GM21825 (cell line): ENCODE data around the gene FNIP1.
"Not testable (repeated sequence)": the region's sequence is repeated elsewhere in the genome, so short reads cannot be mapped to it uniquely, and the experiment has no call there.

Experiments
- ATAC-seq: cut with Tn5 transposase; IDR thresholded peaks from one replicate; pipeline ENCODE4 v1.9.1; 2021; ENCODE audit warnings: mild to moderate bottlenecking, moderate library complexity; ENCODE audit not compliant: unreplicated experiment

Gene FNIP1

DNA sequence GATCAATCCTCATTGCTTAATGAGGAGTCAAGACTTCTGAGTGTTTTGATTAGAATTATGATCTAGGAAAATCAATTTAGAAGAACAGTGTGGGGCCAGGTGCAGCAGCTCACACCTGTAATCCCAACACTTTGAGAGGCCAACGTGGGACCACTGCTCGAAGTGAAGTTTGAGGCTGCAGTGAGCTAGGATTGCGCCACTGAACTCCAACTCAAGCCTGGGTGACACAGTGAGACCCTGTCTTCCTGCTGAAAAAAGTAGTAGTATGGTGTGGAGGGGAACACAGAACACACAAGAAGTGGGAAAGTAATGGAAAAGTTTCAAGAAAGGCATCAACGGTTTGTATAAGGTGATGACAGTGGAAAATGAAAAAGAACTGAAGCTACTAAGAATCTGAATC, 9.1 kb downstream of the FNIP1 start:
- no peak for ATAC-seq

GRCh38 chr5:131786900-131787692, 9.7 kb downstream of the FNIP1 start:
- ATAC-seq, result no peak

DNA sequence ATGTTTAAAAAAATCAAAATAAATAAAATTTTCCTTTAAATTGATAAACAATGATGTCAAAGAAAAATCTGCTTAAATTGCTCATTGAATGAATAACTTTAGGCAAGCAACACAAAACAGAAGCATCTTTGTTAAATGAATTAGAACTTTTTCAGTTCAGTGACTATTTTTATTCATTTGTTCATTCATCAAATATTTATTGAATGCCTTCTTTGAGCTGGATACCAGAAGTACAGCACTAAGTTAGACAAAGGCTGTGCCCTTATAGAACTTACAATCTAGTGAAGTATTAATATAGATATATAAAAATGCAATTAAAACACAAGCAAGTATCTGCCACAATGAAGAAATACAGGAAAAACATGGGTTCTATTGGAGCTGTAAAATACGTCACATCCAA, 10.8 kb downstream of the FNIP1 start:
- no peak for ATAC-seq

- ATAC-seq, result no peak
These were observed 12.9 kb downstream of the FNIP1 start for GRCh38 chr5:131783874-131784273.

GRCh38 chr5:131783357-131783756, 13.5 kb downstream of the FNIP1 start:
- no peak for ATAC-seq

DNA sequence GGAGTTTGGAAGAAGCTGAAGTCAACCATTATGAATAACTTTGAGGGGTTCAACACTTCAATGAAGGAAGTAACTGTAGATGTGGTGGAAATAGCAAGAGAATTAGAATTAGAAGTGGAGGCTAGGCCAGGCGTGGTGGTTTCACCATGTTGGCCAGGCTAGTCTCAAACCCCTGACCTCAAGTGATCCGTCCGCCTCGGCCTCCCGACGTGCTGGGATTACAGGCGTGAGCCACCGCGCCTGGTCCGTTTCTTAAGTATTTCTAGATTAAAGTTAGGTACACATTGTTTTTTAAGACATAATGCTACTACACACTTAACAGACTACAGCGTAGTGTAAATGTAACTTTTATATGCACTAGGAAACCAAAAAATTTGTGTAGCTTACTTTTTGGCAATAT, 14.1 kb downstream of the FNIP1 start:
- ATAC-seq, result no peak

- not testable (repeated sequence) for ATAC-seq
These were observed 18.7 kb downstream of the FNIP1 start for GRCh38 chr5:131778141-131778540.

GRCh38 chr5:131776450-131776849, 20.4 kb downstream of the FNIP1 start:
- ATAC-seq, result no peak

DNA sequence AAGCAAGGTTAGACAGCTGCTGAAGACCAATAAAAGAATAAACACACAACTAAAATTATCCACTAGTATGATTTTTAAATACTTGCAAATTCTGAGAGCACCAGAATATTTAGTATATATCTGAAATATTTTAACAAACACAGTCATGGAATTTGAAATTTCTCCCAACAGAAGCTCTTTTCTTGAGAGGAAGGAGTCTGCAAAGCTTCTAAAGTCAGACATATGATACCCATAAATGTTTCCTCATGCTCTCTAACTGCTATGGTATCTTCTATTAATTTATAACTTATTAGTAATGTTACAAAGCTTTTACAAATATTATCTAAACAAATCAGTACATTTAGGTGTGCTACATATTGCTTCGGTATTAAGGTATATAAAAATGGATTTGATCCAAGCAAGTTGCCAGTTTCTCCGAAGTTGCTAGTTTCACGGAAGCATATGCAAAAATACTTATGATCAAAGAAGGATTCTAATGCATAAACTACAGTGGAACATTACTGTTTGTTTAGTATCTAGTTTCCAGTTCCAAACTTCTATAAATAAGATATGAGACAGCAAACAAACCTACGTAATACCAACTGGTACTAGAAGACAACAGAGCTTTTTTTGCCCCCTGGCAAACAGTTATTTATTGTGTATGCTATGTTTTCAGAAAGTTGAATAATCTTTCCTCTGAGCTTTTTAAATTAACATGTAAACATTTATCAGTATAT, 22.0 kb downstream of the FNIP1 start:
- no peak for ATAC-seq

DNA sequence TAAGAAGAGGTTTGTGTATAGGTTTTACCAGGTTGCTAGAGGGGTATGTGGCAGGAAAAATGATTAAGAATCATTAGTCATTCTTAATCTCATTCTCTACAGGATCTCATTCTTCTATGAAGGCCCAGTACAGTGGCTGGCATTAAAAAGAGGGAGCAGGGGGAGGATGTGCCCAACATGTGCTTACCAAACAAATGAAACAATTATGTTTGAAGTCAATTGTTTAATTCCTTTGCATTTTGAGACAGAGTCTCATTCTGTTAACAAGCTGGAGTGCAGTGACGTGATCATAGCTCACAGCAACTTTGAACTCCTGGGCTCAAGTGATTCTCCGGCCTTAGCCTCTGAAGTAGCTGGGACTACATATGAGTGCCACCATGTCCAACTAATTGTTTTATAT, 23.0 kb downstream of the FNIP1 start:
- no peak for ATAC-seq

DNA sequence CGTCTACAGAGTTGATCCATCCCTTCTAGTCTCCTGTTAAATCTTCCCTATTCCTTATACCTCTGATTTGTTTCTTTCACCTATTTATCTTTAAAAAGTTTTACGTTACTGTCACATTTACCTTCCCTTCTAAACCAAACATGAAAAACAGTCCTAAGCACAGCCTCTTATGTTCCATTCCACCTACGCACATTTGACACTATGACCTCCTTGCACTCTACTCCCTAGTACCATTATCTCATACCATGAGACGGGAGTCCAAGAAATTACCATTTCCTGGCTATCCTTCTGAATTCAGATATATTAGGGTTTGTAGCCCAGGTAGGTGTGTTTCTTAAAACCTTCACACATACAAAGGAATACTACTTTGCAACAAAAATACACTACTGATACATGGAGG, 25.1 kb downstream of the FNIP1 start:
- ATAC-seq, result no peak

- no peak for ATAC-seq
These were observed 26.9 kb downstream of the FNIP1 start for GRCh38 chr5:131769961-131770360.

DNA sequence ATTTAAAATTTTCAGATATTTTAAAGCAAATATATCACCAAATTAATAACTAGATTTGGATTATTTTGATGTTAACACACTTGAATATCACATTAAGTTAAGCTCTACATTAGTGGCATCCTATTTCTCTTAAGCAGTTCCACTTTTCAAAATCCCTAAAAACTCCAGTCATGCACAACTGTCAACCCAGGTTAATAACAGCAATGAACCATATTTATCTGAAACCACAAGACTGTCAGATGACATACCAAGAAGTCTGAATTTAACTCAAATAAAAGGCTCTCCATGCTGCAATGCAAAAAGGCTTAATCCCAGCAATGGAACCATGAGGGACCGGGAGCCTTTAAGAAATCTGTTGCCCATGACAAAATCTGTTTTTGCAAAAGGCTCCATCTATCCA, 27.5 kb downstream of the FNIP1 start:
- no peak for ATAC-seq

GRCh38 chr5:131767891-131768290, 28.9 kb downstream of the FNIP1 start:
- no peak for ATAC-seq

DNA sequence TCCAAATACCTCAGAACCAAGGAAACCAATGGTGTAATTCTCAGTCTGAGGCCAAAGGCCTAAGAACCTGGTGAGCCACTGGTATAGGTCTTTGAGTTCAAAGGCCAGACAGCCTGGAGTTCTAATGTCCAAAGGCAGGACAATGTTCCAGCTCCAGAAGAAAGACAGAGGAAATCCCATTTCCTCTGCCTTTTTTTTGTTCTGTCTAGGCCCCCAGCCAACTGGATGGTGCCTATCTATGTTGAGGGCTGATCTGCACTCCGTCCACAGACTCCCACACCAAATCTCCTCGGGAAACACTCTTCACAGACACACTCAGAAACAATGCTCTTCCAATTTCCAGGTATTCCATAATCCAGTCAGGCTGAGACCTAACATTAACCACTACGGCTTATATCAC, 30.1 kb downstream of the FNIP1 start:
- no peak for ATAC-seq

DNA sequence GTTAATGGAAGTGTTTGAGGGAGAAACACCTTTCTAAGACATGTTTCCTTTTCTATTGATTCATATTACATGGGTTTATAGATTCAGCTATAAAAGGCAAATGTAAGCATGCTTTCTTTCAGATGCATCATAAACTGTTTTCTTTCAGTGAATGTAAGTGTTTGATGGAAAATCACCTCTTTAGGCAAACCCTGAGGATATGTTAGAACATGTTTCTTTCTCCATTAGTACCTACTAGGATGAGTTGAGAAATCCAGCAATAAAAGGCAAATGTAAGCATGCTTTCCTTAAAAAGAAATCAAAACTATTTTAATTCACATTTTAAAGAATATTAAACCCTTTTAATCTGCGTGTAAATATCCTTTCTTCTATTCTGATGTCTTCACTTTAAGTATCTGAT, 31.6 kb downstream of the FNIP1 start:
- ATAC-seq, result no peak

GRCh38 chr5:131763968-131764367, 32.8 kb downstream of the FNIP1 start:
- ATAC-seq, result no peak

- ATAC-seq, result no peak
These were observed 36.0 kb downstream of the FNIP1 start for GRCh38 chr5:131760793-131761192.

DNA sequence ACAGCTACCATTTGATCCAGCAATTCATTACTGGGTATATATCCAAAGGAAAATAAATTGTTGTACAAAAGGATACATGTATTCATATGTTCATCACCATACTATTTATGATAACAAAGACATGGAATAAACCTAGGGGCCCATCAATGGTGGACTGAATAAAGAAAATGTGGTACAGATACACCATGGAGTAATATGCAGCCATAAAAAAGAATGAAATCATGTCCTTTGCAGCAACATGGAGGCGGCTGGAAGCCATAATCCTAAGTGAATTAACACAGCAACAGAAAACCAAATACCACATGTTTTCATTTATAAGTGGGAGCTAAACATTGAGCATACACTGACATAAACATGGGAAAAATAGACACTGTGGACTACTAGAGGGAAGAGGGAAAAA, 37.1 kb downstream of the FNIP1 start:
- no peak for ATAC-seq

DNA sequence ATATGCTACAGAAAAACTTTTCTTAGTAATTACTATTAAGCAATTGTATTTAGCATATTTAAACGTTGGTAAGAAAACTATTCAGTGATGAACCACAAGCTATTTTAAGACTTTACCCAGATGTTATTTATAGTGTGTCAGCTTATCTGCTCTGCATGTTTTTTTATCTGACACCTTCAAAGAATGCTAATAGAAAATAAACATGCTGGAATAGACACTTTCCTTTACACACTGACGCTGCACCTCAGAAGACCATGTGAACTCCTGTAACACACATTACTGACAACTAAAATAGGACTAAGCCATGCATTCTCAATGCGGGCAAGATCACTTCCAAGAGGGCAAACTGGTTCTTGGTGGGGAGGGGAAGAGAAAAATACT, 38.3 kb downstream of the FNIP1 start:
- no peak for ATAC-seq

DNA sequence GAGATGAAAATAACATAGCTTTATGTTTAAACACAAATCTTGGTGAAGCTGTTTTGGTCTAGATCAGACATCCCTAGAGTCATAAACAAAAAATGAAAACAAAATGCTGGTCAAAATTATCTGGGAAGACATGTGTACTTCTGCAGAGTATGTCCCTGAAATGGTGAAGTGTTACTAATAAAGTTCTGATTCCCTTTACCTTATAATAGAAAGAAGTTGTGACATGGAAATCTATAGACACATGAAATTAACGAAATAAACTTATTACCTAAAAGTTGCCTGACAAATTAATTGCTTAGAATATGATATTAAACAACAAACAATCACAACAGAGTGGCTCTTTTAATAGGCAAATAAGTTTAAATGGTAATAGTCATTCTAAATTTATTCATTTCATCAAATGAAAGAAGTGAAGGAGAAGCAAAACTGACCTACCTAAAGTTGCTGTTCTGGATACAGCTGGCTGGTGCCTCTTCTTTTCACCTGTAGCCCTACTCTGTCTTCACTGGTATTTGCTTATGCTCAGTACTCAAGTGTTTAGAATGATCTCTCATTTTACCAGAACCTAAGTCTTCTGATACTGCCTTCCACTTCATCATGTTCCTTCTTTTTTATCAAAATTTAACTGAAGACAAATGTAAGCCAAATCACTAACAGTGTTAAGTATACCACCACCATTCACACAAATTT, 38.8 kb downstream of the FNIP1 start:
- ATAC-seq, result no peak

- ATAC-seq, result no peak
These were observed 39.9 kb downstream of the FNIP1 start for GRCh38 chr5:131756942-131757341.
